ENCODE measurements around the gene PPRC1.

PPRC1 gene, protein sequence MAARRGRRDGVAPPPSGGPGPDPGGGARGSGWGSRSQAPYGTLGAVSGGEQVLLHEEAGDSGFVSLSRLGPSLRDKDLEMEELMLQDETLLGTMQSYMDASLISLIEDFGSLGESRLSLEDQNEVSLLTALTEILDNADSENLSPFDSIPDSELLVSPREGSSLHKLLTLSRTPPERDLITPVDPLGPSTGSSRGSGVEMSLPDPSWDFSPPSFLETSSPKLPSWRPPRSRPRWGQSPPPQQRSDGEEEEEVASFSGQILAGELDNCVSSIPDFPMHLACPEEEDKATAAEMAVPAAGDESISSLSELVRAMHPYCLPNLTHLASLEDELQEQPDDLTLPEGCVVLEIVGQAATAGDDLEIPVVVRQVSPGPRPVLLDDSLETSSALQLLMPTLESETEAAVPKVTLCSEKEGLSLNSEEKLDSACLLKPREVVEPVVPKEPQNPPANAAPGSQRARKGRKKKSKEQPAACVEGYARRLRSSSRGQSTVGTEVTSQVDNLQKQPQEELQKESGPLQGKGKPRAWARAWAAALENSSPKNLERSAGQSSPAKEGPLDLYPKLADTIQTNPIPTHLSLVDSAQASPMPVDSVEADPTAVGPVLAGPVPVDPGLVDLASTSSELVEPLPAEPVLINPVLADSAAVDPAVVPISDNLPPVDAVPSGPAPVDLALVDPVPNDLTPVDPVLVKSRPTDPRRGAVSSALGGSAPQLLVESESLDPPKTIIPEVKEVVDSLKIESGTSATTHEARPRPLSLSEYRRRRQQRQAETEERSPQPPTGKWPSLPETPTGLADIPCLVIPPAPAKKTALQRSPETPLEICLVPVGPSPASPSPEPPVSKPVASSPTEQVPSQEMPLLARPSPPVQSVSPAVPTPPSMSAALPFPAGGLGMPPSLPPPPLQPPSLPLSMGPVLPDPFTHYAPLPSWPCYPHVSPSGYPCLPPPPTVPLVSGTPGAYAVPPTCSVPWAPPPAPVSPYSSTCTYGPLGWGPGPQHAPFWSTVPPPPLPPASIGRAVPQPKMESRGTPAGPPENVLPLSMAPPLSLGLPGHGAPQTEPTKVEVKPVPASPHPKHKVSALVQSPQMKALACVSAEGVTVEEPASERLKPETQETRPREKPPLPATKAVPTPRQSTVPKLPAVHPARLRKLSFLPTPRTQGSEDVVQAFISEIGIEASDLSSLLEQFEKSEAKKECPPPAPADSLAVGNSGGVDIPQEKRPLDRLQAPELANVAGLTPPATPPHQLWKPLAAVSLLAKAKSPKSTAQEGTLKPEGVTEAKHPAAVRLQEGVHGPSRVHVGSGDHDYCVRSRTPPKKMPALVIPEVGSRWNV (N-terminal part only)

GRCh38 chr10:102132563-102133372 lies at the start of gene PPRC1:
TSS of gene PPRC1 (plus strand) at chr10:102133040. CDS start at chr10:102133069, 29 bp downstream.
- peak; percentile 93 for DNase-seq (ENCODE audit: low spot score)

GRCh38 chr10:102083541-102083940 lies 49.3 kb upstream of the PPRC1 start:
- DNase-seq (ENCODE audit: low spot score), result no peak

GRCh38 chr10:102085336-102085735 lies 47.5 kb upstream of the PPRC1 start:
- no peak for DNase-seq (ENCODE audit: low spot score)

DNA sequence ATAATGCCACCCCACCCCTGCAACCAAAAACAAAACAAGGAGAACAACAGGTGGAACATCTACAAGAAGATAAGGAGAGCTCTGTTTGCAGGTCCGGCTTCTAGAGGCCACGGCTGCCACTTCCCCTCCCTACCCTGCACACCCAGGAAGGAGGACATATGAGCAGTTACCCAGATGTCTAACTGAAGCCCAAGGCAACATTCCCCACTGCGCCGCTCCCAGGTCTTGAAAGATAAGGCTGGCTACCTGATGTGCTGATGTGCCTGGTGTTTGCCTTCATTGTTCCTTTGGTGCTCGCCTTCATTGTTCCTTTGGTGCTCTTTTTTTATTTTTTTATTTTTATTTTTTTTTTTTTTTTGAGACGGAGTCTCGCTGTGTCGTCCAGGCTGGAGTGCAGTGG lies 46.6 kb upstream of the PPRC1 start:
- no peak for DNase-seq (ENCODE audit: low spot score)

DNA sequence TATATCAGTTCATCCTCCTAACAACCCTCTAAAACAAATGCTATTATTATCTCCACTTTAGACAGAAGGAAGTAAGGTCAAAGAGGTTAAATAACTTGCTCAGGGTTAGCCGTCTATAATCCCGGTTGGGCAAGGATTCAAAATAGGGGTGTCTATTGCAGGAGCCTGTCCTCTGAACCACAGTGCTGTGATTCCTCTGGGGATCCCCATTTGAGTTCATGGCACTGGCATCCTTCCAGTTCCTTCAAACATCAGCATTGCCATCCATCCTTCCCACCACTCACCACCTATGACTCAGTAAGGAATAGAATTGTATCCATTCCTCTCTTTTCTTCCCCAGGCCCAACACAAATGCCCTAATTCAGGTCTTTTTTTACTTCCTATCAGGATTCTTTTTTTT lies 42.1 kb upstream of the PPRC1 start:
- no peak for DNase-seq (ENCODE audit: low spot score)

DNA sequence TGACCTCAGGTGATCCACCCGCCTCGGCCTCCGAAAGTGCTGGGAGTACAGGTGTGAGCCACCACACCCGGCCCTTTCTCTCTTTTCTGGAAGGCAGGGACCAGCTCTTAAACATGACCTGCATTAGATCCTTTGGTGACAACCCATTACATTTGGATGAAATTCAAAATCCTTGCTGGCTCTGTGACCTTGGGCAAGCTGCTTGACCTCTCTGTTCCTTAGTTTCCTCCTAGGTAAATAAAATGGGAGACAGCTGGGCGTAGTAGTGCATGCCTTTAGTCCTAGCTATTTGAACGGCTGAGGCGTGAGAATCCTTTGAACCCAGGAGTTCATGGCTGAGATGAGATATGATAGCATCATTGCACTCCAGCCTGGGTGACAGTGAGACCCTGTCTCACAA lies 36.4 kb upstream of the PPRC1 start:
- no peak for DNase-seq (ENCODE audit: low spot score)

DNA sequence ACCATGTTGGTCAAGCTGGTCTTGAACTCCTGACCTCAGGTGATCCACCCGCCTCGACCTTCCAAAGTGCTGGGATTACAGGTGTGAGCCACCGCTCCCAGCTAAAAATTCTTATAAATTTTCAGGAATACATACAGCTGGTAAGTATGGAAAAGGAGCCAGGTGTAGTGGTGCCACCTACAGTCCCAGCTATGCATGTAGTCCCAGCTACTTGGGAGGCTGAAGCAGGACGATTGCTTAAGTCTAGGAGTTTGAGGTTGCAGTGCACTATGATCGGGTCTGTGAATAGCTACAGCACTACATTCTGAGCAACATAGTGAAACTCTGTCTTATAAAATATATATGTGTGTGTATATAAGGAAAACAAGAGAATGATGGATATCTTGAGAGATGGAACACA lies 31.7 kb upstream of the PPRC1 start:
- DNase-seq (ENCODE audit: low spot score), result no peak

GRCh38 chr10:102102421-102102820 lies 30.4 kb upstream of the PPRC1 start:
- DNase-seq (ENCODE audit: low spot score), result no peak

- DNase-seq (ENCODE audit: low spot score), result no peak
Measured at GRCh38 chr10:102106998-102107397, 25.8 kb upstream of the PPRC1 start.

DNA sequence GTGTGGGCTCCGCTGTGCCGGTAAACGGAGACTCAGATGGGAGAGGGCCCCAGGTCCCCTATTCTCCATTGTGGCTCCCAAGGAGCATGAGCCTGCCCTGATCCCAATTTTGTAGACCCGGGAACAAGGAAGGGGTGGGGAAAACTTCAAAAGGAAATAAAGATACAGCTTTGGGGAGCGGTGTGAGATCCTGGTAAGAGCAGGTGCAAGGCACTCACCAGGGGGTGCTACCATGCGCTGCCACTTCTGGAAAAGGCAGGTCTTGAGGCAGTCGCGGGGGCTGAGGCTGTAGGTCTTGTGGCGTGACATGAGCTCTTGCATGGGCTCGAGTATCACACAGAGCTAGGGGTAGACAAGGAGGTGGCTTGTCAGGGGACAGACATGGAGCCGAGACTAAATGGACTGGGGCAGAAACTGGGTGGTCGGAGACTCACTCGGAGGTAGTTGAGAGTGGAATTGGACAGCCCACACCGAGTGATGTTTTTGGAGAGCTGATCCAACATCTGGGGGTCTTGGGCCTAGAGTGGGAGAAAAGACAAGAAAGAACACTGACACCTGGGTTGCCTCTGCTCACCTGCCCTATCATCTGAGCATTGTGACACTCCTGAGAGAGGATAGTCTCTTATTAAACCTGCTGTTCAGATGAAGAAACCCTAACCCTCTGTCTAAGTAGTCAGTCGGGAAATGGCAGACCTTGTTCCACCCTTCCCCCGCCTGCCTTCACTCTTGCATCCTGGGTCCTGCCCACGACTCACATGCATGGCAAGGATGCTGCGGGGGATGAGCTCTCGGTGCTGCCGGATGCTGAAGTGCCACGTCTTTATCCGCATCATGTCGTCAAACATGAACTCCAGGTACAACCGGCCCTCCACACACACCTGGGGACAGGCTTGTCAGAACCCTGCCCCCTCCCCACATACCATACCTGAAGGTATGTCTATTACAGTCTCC lies 23.4 kb upstream of the PPRC1 start:
- no peak for DNase-seq (ENCODE audit: low spot score)

DNA sequence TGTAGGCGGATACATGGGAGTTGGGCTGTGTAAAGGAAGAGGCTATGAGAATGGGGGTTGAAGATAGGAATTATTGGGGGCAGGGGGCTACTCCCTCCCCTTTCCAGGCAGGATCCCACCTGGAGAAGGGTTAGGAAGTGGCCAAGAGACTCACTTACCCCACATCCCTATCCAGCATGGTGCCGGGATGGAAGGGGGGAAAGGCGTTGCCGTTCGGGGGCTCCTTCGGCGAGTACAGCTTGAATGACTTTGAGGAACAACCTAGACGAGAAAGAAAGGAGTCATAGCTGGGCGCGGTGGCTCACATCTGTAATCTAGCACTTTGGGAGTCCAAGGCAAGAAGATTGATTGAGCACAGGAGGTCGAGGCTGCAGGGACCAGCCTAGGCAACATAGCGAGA lies 21.6 kb upstream of the PPRC1 start:
- no peak for DNase-seq (ENCODE audit: low spot score)

- no peak for DNase-seq (ENCODE audit: low spot score)
Measured at GRCh38 chr10:102112210-102112817, 20.5 kb upstream of the PPRC1 start.

GRCh38 chr10:102113261-102113955 lies 19.4 kb upstream of the PPRC1 start:
- DNase-seq (ENCODE audit: low spot score), result no peak

GRCh38 chr10:102113956-102114857 lies 18.6 kb upstream of the PPRC1 start:
- no peak for DNase-seq (ENCODE audit: low spot score)

DNA sequence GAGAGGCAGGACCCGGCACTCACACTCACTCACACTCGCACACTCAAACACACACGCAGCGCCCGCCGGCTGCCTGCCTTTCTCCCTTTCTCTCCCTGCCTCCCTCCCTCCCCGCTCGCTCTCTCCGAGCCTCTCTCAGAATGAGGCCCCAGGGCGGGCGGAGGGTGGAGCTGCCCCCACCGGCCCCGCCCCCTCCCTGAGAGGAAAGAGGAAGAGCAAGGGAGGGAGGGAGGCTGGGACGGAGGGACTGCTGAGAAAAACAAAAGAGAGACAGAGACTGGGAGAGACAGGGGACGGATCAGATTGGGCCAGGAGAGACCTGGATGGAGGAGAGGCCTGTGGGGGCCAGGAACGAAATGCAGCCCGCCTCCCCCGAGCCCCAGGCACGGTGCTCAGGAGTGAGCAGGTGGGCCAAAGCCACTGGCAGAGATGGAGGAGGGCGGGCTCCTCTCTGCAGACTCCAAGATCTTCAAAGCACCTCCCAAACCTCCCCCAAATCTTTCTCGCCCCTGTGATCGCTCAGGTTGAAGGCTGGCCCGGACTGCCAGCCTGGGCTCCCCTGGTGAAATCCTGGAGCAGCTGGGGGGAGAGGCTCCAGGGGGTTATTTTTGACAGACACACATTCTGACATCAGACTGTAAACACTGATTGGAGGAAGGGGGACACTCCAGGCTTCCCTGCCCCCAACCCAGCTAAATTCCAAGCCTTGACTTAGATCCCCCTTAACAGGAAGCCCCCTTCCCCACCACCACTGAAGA lies 17.8 kb upstream of the PPRC1 start:
- DNase-seq (ENCODE audit: low spot score), result peak; percentile 81

DNA sequence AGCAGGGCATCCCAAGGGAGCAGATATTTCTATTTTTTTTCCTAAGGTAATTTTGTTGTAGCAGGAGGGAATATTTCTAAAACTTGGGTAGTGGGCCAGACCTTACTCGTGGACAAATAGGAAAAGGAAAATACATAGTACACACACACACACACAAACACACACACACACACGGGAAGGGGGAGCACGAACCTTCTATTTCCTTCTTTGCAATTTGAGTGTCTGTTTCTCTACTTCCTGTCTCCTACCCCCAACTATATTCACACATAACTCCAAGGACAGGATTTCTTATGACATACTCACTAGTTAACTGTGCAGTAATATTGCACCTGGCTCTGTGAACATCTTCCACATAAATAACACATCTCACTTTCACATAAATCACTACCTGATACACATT lies 17.1 kb upstream of the PPRC1 start:
- no peak for DNase-seq (ENCODE audit: low spot score)

- DNase-seq (ENCODE audit: low spot score), result no peak
Measured at GRCh38 chr10:102116656-102117055, 16.2 kb upstream of the PPRC1 start.
